Measurements from ENCODE around the gene TSPAN32. TPM values are rescaled to one million over a fixed set of nuclear protein-coding genes. Genes with fewer than 3 reads are reported as not detected.

TSPAN32 gene
- total RNA-seq, 1 donor from 2014 or later, result 0.23 TPM

DNA sequence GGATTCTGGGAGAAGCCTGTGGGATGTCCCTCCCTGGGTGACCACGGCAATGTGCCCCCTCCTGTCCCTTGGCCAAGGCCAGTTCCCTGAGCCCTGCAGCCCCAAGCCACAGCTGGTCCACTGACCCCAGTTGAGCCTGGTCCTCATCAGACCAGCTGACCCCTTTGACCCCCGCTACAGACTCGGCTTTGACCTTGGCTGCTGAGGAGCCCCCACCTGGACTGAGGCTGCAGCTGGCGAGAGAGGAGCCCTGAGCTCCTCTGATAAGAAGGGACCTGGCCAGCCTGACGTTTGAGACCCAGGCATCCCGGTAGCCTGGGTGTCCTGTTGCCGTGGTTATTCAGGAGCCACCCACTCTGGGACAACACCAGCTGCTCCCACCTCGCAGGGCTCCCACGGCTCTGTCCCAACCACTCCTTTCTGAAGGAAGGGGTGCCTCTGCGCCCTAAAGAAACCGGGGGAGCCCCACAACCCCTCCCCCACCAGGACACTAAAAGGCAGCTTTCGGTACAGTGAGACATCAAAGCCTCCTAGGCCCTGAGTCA lies 34.4 kb upstream of the TSPAN32 start:
- H3K36me3 Mint-ChIP-seq (ENCODE audit: low read depth, unreplicated experiment), result no peaks in the 10 kb centered on the region
- TF ChIP-seq, protein P1, sequence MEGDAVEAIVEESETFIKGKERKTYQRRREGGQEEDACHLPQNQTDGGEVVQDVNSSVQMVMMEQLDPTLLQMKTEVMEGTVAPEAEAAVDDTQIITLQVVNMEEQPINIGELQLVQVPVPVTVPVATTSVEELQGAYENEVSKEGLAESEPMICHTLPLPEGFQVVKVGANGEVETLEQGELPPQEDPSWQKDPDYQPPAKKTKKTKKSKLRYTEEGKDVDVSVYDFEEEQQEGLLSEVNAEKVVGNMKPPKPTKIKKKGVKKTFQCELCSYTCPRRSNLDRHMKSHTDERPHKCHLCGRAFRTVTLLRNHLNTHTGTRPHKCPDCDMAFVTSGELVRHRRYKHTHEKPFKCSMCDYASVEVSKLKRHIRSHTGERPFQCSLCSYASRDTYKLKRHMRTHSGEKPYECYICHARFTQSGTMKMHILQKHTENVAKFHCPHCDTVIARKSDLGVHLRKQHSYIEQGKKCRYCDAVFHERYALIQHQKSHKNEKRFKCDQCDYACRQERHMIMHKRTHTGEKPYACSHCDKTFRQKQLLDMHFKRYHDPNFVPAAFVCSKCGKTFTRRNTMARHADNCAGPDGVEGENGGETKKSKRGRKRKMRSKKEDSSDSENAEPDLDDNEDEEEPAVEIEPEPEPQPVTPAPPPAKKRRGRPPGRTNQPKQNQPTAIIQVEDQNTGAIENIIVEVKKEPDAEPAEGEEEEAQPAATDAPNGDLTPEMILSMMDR (IDR thresholded peaks at IDR 0.05; ENCODE audit: unreplicated experiment), result no peak
- no peak overlapping the region for H3K4me3 Mint-ChIP-seq (ENCODE audit: unreplicated experiment)
- H3K27me3 Mint-ChIP-seq (ENCODE audit: unreplicated experiment), result peaks cover 16% of the 10 kb centered on the region
- no peak for DNase-seq (ENCODE audit: low spot score)
- no peak overlapping the region for H3K27ac Mint-ChIP-seq (ENCODE audit: unreplicated experiment)
- peaks cover 3% of the 10 kb centered on the region for H3K4me1 Mint-ChIP-seq (ENCODE audit: unreplicated experiment)
- H3K9me3 Mint-ChIP-seq (ENCODE audit: unreplicated experiment), result no peaks in the 10 kb centered on the region

DNA sequence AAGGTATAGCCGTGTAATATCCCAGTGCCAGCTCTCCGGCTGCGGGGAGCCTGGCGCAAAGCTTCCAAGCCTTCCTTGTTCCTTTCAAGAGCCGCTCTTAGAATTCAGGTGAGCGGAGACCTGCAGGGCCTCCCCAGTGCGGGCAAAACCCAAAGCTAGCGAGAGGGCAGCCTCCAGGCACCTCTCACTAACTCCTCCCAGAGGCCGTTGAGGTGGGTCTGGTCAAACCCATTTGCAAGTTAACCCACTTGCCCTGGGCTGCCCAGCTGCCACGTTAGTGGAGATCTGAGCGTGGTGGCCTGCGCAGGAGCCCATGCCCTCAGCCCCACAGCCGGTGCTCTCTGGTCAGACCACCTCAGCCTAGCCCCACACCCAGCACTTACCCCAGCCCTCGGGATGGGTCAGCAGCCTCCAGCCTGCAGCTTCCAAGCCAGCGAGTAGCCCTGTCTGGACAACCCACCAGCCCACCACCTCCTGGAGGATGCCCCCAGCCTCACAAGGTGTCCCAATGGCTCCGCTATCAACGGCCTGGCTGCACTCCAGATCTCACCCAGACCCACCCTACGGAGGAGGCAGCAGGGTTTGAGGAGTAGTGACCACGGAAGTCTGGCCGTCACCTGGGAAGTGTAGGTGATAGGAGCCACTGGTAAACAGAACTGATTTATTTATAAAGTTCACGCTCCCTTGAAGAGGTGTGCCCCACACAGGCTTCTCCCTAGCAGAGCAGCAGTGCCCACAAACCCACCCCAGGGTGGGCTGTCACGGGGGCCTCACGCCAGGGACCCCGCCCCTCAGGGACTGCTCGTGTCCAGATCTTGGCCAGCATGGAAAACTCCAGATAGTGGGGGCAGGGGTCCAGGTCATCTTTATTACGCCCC lies 33.7 kb upstream of the TSPAN32 start:
- Mint-ChIP-seq H3K4me3 (ENCODE audit: unreplicated experiment) (no peak overlapping the region), H3K36me3 (ENCODE audit: low read depth, unreplicated experiment) (no peaks in the 10 kb centered on the region), H3K9me3 (ENCODE audit: unreplicated experiment) (no peaks in the 10 kb centered on the region), H3K4me1 (ENCODE audit: unreplicated experiment) (peaks cover 3% of the 10 kb centered on the region), H3K27ac (ENCODE audit: unreplicated experiment) (no peak overlapping the region), H3K27me3 (ENCODE audit: unreplicated experiment) (peaks cover 17% of the 10 kb centered on the region)
- TF ChIP-seq, protein P1 (IDR thresholded peaks at IDR 0.05; ENCODE audit: unreplicated experiment), result no peak
- DNase-seq (ENCODE audit: low spot score), result no peak

DNA sequence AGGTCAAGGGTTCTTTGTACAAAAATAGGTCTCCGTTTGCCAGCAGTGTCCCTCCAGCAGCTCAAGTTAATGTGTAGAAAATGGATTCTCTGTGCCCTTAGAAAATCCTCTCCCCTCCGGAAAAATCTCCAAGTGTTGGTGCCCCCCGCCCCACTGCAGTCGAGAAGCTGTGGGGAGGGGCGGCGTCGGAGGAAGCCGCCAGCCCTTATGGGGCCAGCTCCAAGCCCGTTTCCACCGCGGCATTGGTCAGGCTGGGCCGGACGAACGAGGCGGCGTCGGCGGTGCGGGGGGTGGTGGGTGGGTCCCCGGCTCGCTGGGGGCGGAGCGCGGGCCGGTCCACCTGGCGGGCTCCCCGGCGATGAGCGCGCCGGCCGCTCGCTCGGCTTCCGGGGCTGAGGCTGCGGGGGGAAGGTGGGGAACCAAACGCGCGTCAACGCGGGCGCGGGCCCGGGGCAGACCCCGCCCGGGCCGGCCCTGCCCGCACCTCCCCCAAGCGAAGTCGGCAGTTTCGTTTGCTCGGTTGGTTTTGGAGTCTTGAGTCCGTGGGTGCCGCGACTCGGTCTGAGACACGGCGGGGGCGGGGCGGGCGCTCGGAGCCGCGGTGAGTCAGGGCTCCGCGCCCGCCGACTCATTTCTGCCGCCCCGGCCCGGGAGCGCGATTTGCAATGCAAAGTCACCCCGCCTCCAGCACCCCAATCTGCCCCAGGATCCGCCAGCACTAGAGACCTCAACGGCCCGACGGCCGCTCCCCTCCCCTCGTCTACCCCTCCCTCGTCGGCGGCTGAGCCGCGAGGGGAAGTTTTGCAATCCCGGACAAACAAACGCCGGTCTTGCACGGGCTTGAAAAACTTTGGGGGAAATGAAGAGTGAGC lies 32.8 kb upstream of the TSPAN32 start:
- H3K27ac Mint-ChIP-seq (ENCODE audit: unreplicated experiment), result no peak overlapping the region
- H3K4me1 Mint-ChIP-seq (ENCODE audit: unreplicated experiment), result peaks cover 3% of the 10 kb centered on the region
- no peak overlapping the region for H3K4me3 Mint-ChIP-seq (ENCODE audit: unreplicated experiment)
- no peak for DNase-seq (ENCODE audit: low spot score)
- no peaks in the 10 kb centered on the region for H3K9me3 Mint-ChIP-seq (ENCODE audit: unreplicated experiment)
- TF ChIP-seq, protein P1 (IDR thresholded peaks at IDR 0.05; ENCODE audit: unreplicated experiment), result no peak
- H3K27me3 Mint-ChIP-seq (ENCODE audit: unreplicated experiment), result peaks cover 17% of the 10 kb centered on the region
- H3K36me3 Mint-ChIP-seq (ENCODE audit: low read depth, unreplicated experiment), result no peaks in the 10 kb centered on the region

DNA sequence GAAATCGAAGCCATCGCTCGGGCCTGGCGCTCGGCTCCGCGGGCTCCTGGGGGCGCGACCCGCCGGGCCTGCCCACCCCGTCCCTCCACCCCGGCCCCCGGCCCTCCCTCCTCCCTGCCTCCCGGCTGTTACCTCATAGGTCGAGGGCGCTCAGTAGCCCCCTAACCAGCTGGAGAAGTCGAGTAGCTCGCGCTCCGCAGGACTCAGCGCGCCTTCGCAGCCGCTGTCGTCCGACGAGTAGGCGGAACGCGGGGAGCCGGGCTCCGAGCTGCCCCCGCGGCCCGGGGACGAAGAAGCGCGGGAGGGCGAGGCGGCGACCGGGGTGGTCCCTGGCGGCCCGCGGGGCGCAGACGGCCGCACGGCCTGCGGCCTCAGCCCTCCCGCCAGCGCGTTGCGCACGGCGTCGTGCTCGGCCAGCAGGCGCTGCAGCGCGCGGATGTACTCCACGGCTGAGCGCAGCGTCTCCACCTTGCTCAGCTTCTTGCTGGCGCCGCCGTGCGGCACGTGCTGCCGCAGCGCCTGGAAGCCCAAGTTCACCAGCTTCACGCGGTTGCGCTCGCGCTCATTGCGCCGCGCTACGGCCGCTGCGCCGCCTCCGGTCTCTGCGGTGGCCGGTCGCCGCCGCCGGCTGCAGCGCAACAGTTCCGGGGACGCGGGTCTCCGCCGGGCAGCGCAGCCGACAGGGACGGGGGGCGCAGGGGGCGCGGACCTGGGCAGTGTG lies 32.1 kb upstream of the TSPAN32 start:
- Mint-ChIP-seq H3K9me3 (ENCODE audit: unreplicated experiment) (no peaks in the 10 kb centered on the region), H3K4me3 (ENCODE audit: unreplicated experiment) (no peak overlapping the region), H3K27me3 (ENCODE audit: unreplicated experiment) (peaks cover 14% of the 10 kb centered on the region), H3K27ac (ENCODE audit: unreplicated experiment) (no peak overlapping the region), H3K36me3 (ENCODE audit: low read depth, unreplicated experiment) (no peaks in the 10 kb centered on the region), H3K4me1 (ENCODE audit: unreplicated experiment) (peaks cover 3% of the 10 kb centered on the region)
- peak; percentile 61 for DNase-seq (ENCODE audit: low spot score)
- TF ChIP-seq, protein P1 (IDR thresholded peaks at IDR 0.05; ENCODE audit: unreplicated experiment), result peak; percentile 11

Data from endothelial cell (in vitro differentiated cells).